HG03565 (cell line): ENCODE data around the gene LCMT1.
"Not testable (repeated sequence)": the region's sequence is repeated elsewhere in the genome, so short reads cannot be mapped to it uniquely, and the experiment has no call there.

Experiments used
- ATAC-seq: cut with Tn5 transposase; IDR thresholded peaks from one replicate; pipeline ENCODE4 v1.9.1; 2021; ENCODE audit warnings: mild to moderate bottlenecking, moderate library complexity; ENCODE audit not compliant: unreplicated experiment

The LCMT1 gene

GRCh38 chr16:25141648-25142047, 30.1 kb downstream of the LCMT1 start:
- no peak for ATAC-seq

- ATAC-seq, result no peak
These were observed 32.4 kb downstream of the LCMT1 start for GRCh38 chr16:25143928-25144327.

- ATAC-seq, result no peak
These were observed 37.1 kb downstream of the LCMT1 start for GRCh38 chr16:25148568-25149215.

GRCh38 chr16:25151996-25152395, 40.5 kb downstream of the LCMT1 start:
- no peak for ATAC-seq

GRCh38 chr16:25155553-25156460, 44.3 kb downstream of the LCMT1 start:
- no peak for ATAC-seq

GRCh38 chr16:25157271-25157875, 45.8 kb downstream of the LCMT1 start:
- no peak for ATAC-seq

- no peak for ATAC-seq
These were observed 46.9 kb downstream of the LCMT1 start for GRCh38 chr16:25158401-25158800.

- no peak for ATAC-seq
These were observed 50.3 kb downstream of the LCMT1 start for GRCh38 chr16:25161753-25162367.

- no peak for ATAC-seq
These were observed 52.1 kb downstream of the LCMT1 start for GRCh38 chr16:25163683-25164082.

- no peak for ATAC-seq
These were observed 53.7 kb downstream of the LCMT1 start for GRCh38 chr16:25165284-25165683.

GRCh38 chr16:25167920-25168319, 56.4 kb downstream of the LCMT1 start:
- not testable (repeated sequence) for ATAC-seq

GRCh38 chr16:25171390-25171789, 59.8 kb downstream of the LCMT1 start:
- ATAC-seq, result no peak

GRCh38 chr16:25172831-25173230, 61.3 kb downstream of the LCMT1 start:
- ATAC-seq, result no peak

GRCh38 chr16:25174285-25174684, 62.7 kb downstream of the LCMT1 start:
- no peak for ATAC-seq

GRCh38 chr16:25176136-25176535, 64.6 kb downstream of the LCMT1 start:
- ATAC-seq, result no peak

- no peak for ATAC-seq
These were observed 65.9 kb downstream of the LCMT1 start for GRCh38 chr16:25177512-25177830.

- ATAC-seq, result no peak
These were observed 66.5 kb downstream of the LCMT1 start for GRCh38 chr16:25177831-25178688.

- not testable (repeated sequence) for ATAC-seq
These were observed 69.7 kb downstream of the LCMT1 start for GRCh38 chr16:25181236-25181635.

GRCh38 chr16:25184771-25185170, 73.2 kb downstream of the LCMT1 start:
- ATAC-seq, result no peak

GRCh38 chr16:25187491-25187795, 75.9 kb downstream of the LCMT1 start:
- ATAC-seq, result no peak

- no peak for ATAC-seq
These were observed 77.8 kb downstream of the LCMT1 start for GRCh38 chr16:25189305-25189704.
